Fibroblast of peridontal ligament (primary cell): Measurements from ENCODE around the gene ANKRD28.

Experiments used
- DNase-seq: peaks from one replicate; pipeline ENCODE4 v3.0.0-alpha.2; 2010; ENCODE audit errors: extremely low read depth

Gene ANKRD28

DNA sequence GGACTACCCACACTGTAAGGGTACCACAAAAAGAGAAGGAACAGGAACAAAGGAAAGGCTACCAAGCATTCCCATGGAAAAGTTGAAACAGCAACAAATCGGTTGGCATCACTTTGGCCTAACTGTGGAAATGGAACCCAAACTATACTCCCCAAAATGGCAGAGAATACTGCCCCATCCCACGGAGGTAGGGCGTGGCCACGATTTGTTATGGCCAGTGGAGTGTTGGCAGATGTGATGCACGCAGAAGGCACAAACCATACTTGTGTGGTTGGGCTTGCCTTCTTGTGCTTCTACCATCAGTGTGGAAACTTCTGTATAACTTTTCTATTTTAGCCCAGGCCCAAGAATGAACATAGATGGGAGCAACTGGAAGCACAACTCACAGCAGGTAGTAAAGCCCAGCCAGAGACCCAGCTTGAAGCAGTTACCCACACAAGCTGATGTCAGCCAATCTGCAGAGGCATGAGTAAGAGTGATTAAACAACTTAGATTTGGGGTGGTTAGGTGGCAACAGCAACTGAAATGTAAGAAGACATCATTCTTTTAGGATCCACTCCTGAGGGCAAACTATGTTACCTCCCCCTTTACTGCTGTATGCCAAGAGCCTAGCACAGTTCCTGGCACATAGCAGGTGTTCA, 132.1 kb downstream of the ANKRD28 start:
- DNase-seq, result no peak

DNA sequence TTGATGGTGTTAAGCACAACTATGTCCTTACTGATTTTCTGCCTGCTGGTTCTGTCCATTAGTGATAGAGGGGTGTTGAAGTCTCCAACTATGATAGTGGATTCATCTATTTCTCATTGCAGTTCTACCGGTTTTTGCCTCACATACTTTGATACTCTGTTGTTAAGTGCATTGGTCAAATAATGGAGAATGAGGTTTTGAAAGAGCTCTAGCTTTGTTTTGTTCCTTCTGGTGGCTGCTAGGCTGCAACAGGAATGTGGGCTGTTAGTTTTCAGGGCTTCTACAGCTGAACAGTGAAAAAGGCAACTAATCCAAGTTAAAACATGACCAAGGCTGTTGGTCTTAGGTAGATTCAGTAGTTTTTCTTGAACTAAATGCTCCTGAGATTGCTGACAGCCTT, 133.6 kb downstream of the ANKRD28 start:
- no peak for DNase-seq

DNA sequence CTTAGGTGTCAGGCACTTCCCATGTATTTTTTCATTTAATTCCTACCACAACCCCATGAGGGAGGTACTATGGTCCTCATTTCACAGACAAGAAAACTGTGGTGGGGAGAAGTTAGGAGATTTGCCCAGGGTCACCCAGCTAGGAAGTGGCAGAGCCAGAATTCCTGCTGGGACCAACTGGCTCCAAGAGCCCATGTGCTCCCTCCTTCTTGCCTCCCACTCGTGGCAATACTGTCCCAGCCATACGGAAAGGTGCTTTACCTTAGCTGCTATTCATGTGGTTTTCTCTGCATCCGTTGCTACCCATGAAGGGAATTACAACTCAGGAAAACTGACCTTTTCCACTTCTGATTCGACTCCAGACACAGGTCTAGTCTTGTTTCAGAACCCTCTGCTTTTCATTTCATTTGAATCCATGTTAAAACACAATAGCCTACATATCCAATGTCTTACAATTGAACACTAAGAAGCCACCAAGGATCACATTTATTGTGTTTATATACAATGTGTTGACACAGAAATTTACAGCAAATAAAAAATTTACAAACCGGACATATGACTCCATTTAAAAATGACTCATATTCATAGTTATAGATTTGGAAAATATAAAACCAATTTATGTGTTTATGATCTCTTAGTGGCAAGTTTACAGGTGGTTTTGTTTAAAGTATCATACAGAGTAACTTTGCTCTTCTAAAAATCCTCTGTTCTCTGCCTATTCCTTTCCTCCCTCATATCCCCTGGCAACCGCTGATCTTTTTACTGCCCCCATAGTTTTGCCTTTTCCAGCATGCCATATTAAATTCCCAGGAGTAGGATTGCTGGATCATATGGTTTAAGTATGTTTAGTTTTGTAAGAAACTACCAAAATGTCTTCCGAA, 137.5 kb downstream of the ANKRD28 start:
- peak; percentile 22 for DNase-seq

DNA sequence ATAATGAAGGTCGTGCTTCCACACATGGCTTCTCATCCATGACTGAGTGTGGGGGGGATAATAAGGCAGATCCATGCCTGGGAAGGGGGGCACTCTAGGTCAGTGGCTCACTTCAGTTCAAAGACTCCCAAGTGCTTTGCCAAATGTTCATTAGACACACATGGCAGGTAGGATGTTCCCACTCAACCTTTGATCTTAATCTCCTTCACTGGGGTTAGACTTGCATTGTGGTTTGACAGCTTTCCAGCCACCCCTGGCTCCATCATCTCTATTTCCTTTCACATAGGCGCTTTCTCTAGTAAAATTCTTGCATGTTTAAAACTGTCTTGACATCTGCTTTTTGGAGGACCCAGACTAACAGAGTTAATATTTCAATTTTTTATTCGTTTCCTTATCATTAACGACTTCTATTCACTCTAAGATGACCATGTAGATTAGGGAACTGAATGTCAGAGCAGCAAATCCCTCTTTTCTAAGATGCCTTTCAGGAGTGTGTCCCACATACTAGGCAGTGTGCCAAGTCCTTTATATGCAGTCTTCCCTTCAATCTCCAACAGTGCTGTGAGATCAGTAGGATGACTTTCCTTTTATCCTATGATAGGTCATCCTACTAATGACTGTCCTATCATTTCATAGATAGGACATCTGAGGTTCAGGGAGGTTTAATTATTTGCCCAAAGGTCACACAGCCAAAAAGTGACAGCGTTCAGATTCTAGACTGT, 138.4 kb downstream of the ANKRD28 start:
- peak; percentile 26 for DNase-seq

DNA sequence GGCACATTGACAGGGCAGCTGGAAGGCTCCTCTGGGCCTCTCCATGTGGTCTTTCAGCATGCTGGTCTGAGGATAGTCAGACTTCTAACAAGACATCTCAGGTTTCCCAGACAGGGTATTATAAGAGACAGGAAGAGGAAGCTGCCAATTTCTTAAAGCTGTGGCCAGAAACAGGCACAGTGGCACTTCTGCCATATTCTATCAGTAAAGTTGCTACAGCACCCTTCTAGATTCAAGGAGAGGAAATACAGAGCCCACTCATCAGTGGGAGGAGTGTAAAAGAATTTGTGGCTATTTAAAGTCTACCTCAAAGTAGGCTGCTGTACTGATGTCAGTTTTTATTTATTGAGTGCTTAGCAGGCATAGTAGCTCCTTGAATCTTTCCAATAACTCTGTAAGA, 140.8 kb downstream of the ANKRD28 start:
- DNase-seq, result no peak

DNA sequence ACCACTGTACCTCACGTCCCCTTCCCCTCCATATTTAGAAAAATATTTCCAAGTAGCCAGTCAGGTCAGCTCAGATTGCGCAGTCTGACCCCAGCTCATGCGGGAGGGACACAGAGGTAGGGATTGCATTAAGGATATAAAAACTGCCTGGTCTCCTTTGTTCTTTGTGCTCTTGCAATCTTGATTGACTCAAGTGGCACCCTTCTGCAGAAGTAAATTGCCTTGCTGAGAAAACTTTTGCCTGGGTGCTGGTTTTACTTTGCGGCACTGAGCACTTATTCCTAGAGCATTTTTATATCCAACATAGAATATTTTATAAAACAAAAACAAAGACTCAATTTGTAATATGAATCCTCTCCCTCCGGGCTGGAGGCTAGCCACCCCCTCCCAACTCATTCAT, 141.4 kb downstream of the ANKRD28 start:
- no peak for DNase-seq

DNA sequence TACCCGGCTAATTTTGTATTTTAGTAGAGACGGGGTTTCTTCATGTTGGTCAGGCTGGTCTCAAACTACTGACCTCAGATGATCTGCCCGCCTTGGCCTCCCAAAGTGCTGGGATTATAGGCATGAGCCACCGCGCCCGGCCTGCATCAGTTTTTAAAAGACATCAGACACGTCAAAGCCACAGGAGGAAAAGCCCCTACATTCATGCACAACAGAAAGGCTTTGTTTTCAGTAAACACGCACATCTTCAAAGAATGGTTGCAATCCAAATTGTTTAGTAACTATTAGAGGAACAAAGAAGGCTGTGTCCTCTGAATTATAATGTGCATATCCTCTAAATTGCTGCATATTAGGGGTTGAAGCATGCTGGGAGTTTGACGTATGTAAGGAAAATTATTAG, 142.9 kb downstream of the ANKRD28 start:
- DNase-seq, result no peak

DNA sequence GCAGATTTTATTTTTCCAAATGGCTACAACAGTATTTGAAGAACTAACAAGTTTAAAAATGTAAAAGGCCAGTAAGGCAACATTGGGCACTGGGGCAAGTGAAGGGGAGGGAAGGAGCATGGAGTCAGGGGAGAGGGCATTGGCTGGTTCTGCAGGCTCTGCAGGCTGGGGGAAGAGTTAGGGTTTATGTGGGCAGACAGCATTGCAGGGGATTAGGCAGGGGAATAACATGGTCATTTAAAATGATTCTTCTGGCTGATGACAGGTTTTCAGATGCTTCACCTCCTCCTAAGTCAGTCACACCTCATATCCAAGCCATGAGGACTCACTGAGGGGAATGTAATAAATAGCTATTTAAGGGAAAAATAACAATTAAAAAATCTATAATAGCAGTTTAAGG, 143.7 kb downstream of the ANKRD28 start:
- DNase-seq, result no peak

DNA sequence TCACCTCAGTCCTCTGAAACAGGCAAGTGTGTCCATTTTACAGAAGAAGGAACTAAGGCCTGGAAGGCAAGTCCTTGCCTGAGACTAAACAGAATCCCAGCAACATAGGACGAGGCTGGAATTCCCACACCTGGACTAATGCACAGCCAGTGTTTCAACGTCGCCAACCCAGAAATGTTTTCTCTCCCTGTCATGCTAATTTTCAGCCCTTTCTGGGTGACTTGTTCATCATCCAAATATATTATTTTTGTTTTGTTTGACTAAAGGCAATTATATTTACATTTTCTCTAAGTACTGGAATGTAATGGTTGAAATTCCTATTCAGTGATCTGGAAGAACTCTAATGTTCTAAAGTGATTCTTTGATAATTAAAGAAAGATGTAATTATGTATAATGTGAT, 144.5 kb downstream of the ANKRD28 start:
- no peak for DNase-seq

DNA sequence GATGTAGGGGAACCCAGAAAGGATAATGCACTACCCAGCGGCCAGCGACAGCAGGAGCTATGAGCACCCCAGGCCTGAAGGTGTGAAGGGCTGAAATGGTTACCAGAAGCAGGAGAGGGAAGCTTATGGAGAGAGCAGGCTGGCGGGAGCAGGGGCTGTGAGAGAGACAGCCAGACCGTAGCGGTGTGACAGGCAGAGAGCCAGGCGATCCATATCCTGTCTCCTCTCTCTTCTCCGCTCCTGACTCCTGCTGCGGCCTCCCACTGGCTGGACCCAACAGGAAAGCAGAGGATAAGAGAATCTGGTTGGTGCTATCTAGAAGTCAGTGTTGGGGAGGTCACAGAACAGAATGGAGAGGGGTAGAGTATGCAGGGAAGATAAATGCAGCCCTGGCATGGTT, 146.4 kb downstream of the ANKRD28 start:
- DNase-seq, result no peak

DNA sequence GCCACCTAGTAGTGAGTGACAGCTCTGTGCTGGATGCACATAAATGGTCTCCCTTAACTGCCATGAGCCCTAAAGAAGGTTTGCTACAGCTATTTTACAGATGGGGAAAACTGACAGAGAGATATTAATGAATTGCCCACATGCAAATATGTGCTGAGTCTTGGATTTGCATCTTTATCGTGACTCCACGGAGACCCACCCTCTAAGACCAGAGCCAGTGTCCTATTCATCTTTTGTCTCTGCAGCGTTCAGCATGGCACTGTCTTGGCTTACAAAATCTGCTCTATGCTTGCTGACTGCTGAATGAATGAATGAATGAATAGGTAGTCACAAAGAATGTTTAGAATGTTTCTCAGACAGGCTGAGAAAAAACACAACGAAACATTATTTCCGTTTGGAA, 147.9 kb downstream of the ANKRD28 start:
- no peak for DNase-seq

DNA sequence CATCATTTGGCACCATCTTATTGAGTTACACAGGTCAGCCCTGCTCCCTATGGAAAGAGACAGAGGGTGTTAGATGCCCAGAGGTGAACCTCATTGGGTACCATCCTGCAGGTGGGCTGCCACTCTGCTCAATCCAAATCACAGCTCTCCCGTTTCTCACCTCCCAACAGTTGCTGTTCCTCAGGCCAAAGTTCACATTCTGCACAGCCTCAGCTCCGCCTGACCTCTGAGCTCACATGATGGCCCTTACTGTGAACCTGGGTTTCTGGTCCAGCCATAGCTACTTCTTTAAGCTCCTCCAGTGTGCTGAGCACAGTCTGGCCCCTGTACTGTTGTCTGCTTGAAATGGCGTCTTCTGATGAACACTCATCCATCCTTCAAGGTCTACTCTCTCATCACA, 148.4 kb downstream of the ANKRD28 start:
- no peak for DNase-seq

DNA sequence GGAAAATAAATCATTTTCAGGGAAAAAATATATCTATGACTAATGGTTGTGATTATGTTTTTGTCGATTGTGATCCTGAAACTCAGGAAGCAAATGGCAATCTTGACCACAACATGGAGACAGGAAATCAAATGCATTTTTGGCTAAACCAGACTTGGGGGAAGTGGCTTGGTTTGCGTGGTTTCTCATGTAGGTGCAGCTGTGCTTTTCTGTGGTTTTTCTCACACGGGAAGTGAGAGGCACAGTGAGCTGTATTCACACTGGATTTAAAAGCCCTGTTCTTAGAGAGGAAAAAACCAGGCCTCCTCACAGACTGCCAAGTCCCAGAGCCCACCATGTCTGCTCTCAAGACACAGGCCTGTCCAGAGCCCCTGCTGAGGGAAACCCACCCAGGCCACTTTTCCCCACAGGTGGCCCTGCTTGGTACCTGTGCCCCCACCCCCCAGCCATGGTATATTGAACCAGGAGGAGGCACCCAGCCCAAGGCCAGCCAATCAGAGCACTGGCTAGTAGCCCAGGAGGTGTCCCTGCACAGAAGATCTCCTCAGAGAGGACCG, 150.1 kb downstream of the ANKRD28 start:
- peak; percentile 98 for DNase-seq

DNA sequence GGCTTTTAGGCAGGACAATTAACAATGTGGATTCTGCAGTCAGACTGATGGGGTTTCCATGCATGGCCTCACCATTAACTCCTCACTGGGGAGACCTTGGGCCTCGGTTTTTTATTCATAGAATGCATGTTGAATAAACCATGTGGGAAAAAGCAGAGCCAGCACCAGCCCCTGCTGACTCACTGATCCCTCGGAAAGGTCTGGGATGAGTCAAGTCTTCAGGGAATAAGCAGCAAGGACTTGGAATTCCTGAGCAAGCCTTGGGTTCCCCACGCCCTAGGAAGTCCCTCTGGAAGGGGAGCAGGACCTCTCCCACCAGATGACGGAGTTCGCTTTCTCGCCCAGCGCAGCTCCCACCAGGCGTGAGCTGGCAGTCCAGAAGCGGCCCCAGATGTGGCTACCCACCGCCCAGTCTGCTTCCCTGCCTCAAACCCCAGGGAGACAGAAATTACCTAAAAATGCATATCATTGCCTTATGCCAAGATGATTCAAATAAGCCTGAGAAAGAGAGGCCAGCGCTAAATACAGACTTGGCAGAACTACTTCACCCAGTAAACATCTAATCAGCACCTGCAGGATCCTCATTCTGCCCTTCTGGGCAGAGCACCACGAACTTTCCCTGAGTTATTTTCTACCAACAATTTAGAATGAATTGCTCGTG, 150.8 kb downstream of the ANKRD28 start:
- peak; percentile 100 for DNase-seq

DNA sequence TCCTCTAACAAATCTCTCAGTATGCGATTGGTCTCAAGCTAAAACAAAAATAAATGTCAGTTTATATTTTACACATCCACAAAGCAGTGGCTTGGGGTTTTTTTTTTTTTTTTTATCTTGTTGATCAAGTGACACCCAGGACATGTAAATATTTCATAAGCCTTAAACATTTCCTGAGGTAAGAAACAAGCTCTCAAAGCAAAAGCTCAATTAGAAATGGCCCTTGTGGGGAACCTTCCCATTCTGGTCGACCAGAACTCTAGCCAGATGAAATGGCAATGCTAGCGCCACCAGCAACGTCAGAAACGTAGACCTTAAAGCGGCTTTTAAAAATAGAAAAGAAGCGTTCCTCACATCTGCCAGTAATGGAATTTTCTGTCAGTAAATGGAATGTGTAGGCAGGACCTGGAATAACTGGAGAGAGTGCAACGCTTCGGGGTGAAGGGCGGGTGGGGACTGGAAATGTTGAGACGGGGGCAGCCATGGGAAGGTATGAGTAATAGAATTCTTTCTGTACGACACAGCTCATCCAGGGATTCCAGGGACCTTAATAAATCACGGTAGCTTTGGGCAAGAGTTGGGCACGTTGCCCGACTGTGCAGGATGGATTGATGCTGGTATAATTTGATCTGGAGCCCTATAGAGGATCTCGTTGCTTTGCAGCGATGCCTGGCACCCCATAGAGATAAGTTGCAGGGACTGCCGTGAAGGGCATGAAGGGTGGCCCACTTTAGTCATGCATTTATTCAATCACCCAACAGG, 151.9 kb downstream of the ANKRD28 start:
- DNase-seq, result peak; percentile 84

DNA sequence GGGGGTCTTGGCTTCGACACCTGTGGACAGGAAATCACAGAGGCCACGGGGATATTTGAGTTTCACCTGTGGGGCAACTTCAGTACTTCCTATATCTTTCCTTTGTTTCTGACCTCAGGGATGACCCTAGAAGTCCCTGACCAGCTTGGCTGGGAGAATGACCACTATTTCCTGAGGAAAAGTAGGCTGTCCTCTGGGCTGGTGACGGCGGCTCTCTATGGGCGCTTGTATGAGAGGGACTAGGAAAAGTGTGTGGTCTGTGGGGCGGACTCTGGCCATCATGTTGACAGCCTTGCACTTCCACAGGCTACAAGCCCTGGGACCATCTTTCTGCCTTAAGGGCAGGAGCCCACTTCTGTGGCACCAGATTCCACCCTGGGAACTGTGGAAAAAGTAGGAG, 152.5 kb downstream of the ANKRD28 start:
- DNase-seq, result no peak

DNA sequence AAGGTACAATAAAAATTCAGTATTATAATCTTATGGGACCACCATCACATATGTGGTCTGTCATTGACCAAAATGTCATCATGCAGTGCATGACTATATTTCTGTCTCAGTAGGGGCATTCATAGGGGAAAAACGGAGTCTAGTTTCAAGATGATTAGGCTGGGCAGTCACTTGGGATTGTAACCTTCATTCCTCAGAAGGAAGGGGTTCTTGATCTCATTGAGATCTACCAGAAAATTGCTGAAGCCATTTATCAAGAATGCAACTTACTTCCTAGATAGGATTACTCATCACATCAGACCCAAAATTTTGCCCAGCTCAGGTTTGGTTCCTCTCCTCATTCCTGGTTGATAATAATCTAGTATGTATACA, 158.9 kb downstream of the ANKRD28 start:
- DNase-seq, result peak; percentile 38

DNA sequence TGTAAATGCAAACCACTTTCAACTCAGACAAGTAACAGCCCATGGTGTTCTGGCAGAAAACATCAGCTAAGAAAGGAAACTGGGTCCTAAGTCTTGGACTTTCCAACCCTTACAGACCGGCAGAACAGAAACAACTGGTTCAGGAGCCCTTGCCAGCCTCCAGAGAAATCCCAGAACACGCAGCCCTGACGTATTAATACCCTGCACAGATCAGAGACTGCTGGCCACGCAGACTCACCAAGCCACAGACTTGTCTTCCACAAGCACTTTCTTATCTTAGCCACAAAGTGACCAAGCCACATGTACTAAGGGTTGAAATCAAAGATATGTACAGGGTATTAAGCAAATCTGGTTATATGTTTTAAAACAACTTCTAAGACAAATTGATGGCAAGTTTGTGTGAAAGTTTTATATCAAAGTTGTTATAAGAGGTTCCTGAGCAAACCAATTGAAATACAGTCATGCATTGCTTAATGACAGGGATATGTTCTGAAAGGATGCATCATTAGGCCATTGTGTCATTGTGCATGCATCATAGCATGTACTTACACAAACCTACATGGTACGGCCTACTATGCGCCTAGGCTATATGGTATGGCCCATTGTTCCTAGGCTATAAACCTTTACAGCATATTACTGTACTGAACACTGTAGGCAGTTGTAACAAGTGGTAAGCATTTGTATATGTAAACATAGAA, 159.4 kb downstream of the ANKRD28 start:
- DNase-seq, result peak; percentile 42

DNA sequence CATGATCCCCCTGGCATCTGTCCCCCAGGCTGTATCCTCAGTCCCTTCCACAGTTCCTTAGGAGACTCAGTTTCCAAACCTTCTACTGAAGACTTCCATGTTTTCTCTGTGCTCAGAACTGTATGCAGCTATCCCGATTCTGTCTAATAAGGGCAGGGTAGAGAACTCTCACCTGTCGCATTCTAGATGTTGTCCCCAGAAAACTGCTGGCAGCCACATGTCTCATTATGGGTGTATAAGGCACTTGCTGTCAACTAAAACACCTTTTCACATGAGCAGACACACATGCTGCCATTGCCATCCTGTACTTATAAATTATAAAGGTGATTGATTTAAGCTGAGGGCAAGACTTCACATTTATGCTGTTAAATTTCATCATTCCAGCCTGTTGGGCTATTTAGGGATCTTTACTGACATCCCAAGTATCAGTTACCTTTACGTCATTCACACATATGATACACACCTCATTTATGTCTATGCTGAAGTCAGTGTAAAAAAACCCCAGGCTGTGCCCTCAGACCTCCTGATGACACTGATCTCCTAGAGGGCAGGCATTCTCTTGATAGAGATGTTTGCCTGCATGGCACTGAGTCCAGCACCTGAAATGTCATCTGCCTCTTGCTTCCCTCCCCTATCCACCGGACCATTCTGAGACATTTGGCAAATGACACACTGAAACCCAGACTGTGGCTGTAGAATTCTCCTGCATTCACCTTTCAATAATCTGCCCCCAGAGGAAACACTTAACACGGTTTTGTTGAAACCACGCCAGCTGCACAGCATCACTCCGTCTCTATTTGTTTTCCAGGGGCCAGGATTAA, 160.4 kb downstream of the ANKRD28 start:
- DNase-seq, result no peak
